Glutamatergic neuron (in vitro differentiated cells): ENCODE results near the gene KNDC1. TPM values are rescaled to one million over a fixed set of nuclear protein-coding genes. Genes with fewer than 3 reads are reported as not detected.

Source experiments
- DNase-seq: peaks from one replicate; pipeline ENCODE4 v3.0.0; 2022
- H3K27ac Mint-ChIP-seq: one replicate; pipeline ENCODE4 v1.8.0; 2020; ENCODE audit warnings: mild to moderate bottlenecking, mixed read lengths, inconsistent platforms; ENCODE audit not compliant: unreplicated experiment
- H3K27me3 Mint-ChIP-seq: one replicate; pipeline ENCODE4 v1.8.0; 2020; ENCODE audit warnings: mild to moderate bottlenecking, moderate library complexity, mixed read lengths, inconsistent platforms; ENCODE audit not compliant: unreplicated experiment
- H3K36me3 Mint-ChIP-seq: one replicate; pipeline ENCODE4 v1.8.0; 2020; ENCODE audit warnings: mild to moderate bottlenecking, mixed read lengths, inconsistent platforms; ENCODE audit not compliant: unreplicated experiment
- H3K4me1 Mint-ChIP-seq: one replicate; pipeline ENCODE4 v1.8.0; 2020; ENCODE audit warnings: mild to moderate bottlenecking, low read depth, mixed read lengths, inconsistent platforms; ENCODE audit not compliant: unreplicated experiment
- H3K4me3 Mint-ChIP-seq: one replicate; pipeline ENCODE4 v1.8.0; 2020; ENCODE audit warnings: mild to moderate bottlenecking, mixed read lengths, inconsistent platforms; ENCODE audit not compliant: unreplicated experiment
- H3K9me3 Mint-ChIP-seq: one replicate; pipeline ENCODE4 v1.8.0; 2020; ENCODE audit warnings: mild to moderate bottlenecking, moderate library complexity, mixed read lengths, inconsistent platforms; ENCODE audit not compliant: unreplicated experiment
- total RNA-seq: library from RNA; stranded (reverse); fragmentation: NEBNext Ultra II Directional; extraction: Animal tissue kit (Norgen Biotek cat#: 25700); gene quantifications from one replicate; pipeline ENCODE4 v1.2.1, GENCODE V29; 2021; ENCODE audit not compliant: unreplicated experiment
- TF ChIP-seq, protein P1 (sequence below): fragments of 200-600 bp; sonication (generic); IDR thresholded peaks from one replicate; pipeline ENCODE4 v1.5.0; 2021; ENCODE audit not compliant: partially characterized antibody, unreplicated experiment

The KNDC1 gene
- total RNA-seq, 1 donor from 2014 or later = 7.4 TPM

DNA sequence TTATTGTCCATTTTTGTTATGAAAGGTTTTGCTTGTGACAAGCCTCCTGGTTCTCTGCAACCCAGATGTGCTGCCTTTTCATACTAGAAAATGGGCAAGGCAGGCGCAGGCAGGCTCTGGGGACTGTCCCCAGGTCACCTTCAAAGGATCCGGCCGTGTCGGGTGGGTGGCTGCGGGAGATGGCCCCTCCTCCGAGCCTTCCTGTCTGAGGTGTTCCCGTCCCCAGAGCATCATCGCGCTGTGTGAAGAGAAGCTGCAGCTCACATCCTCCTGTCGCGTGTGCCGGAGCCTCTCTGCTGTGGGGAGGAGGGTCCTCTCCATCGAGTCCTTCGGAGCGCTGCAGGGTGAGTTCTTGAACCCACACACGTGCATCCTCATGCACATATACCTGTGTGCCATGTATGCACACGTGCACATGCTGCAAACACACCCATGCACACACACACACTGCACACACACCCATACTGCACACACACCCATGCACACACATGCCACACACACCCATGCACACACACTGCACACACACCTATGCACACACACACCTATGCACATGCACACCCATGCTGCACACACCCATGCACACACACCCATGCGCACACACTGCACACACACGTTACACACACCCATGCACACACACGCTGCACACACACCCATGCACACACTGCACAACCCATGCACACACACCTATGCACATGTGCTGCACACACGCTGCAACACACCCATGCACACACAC is 23.8 kb downstream of the KNDC1 start:
- H3K36me3 Mint-ChIP-seq = no peaks in the 10 kb centered on the region
- TF ChIP-seq, protein P1, sequence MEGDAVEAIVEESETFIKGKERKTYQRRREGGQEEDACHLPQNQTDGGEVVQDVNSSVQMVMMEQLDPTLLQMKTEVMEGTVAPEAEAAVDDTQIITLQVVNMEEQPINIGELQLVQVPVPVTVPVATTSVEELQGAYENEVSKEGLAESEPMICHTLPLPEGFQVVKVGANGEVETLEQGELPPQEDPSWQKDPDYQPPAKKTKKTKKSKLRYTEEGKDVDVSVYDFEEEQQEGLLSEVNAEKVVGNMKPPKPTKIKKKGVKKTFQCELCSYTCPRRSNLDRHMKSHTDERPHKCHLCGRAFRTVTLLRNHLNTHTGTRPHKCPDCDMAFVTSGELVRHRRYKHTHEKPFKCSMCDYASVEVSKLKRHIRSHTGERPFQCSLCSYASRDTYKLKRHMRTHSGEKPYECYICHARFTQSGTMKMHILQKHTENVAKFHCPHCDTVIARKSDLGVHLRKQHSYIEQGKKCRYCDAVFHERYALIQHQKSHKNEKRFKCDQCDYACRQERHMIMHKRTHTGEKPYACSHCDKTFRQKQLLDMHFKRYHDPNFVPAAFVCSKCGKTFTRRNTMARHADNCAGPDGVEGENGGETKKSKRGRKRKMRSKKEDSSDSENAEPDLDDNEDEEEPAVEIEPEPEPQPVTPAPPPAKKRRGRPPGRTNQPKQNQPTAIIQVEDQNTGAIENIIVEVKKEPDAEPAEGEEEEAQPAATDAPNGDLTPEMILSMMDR = no peak
- peaks cover 12% of the 10 kb centered on the region for H3K4me1 Mint-ChIP-seq
- H3K4me3 Mint-ChIP-seq = no peak overlapping the region
- DNase-seq = peak; percentile 19
- peaks cover 5% of the 10 kb centered on the region for H3K9me3 Mint-ChIP-seq
- H3K27me3 Mint-ChIP-seq = peaks cover 10% of the 10 kb centered on the region
- peak overlapping the region; percentile 4 for H3K27ac Mint-ChIP-seq

DNA sequence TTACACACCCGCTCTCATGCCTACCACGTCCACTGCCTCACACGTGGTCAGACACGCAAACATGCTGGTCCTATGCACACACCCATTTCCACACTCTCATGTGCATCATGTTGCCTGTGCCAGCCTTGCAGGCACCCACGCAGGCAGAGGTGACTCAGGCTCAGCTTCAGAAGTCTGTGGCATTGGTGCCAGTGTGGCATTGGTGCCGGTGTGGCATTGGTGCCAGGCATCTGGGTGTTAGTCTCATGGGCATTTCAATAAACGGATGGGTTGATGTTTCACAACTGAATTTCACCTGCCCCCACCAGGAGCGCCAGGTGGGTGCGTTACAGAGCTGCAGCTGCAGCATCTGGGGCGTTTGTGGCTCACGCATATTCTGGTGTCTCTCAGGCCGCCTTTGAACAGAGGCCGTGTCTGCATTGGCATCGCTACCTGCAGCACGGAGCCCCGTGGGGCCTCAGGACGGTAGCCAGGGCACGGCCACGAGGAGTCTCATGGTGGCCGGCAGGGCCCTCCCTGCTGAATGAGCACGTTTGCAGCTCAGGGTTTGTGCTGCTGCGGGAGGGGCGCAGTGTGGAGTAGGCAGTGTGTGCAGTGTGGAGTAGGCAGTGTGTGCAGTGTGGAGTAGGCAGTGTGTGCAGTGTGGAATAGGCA is 24.7 kb downstream of the KNDC1 start:
- DNase-seq = no peak
- no peak overlapping the region for H3K27ac Mint-ChIP-seq
- H3K4me3 Mint-ChIP-seq = no peak overlapping the region
- TF ChIP-seq, protein P1 = no peak
- peaks cover 12% of the 10 kb centered on the region for H3K4me1 Mint-ChIP-seq
- H3K36me3 Mint-ChIP-seq = no peaks in the 10 kb centered on the region
- H3K9me3 Mint-ChIP-seq = peaks cover 5% of the 10 kb centered on the region
- peaks cover 11% of the 10 kb centered on the region for H3K27me3 Mint-ChIP-seq

- TF ChIP-seq, protein P1 = no peak
- no peaks in the 10 kb centered on the region for H3K36me3 Mint-ChIP-seq
- peaks cover 12% of the 10 kb centered on the region for H3K4me1 Mint-ChIP-seq
- no peak overlapping the region for H3K4me3 Mint-ChIP-seq
- H3K27ac Mint-ChIP-seq = no peak overlapping the region
- peaks cover 11% of the 10 kb centered on the region for H3K27me3 Mint-ChIP-seq
- no peak for DNase-seq
- peaks cover 5% of the 10 kb centered on the region for H3K9me3 Mint-ChIP-seq
These were observed 25.4 kb downstream of the KNDC1 start for GRCh38 chr10:133185421-133185820.

GRCh38 chr10:133185916-133186315 is 25.9 kb downstream of the KNDC1 start:
- peaks cover 7% of the 10 kb centered on the region for H3K9me3 Mint-ChIP-seq
- TF ChIP-seq, protein P1 = no peak
- no peak overlapping the region for H3K4me3 Mint-ChIP-seq
- H3K4me1 Mint-ChIP-seq = peaks cover 9% of the 10 kb centered on the region
- no peaks in the 10 kb centered on the region for H3K36me3 Mint-ChIP-seq
- H3K27ac Mint-ChIP-seq = no peak overlapping the region
- peaks cover 8% of the 10 kb centered on the region for H3K27me3 Mint-ChIP-seq
- DNase-seq = peak; percentile 60
